Activated T-cell treated with anti-CD3 and anti-CD28 coated beads for 48 hours (primary cell): ENCODE data around the gene ANTKMT.

Experiments used
- DNase-seq: peaks from one replicate; pipeline ENCODE4 v3.0.0-alpha.2; 2020; ENCODE audit warnings: low read depth

ANTKMT gene

GRCh38 chr16:764848-765487 is 44.0 kb downstream of the ANTKMT start:
- no peak for DNase-seq

GRCh38 chr16:765488-765865 is 44.5 kb downstream of the ANTKMT start:
- DNase-seq = no peak

DNA sequence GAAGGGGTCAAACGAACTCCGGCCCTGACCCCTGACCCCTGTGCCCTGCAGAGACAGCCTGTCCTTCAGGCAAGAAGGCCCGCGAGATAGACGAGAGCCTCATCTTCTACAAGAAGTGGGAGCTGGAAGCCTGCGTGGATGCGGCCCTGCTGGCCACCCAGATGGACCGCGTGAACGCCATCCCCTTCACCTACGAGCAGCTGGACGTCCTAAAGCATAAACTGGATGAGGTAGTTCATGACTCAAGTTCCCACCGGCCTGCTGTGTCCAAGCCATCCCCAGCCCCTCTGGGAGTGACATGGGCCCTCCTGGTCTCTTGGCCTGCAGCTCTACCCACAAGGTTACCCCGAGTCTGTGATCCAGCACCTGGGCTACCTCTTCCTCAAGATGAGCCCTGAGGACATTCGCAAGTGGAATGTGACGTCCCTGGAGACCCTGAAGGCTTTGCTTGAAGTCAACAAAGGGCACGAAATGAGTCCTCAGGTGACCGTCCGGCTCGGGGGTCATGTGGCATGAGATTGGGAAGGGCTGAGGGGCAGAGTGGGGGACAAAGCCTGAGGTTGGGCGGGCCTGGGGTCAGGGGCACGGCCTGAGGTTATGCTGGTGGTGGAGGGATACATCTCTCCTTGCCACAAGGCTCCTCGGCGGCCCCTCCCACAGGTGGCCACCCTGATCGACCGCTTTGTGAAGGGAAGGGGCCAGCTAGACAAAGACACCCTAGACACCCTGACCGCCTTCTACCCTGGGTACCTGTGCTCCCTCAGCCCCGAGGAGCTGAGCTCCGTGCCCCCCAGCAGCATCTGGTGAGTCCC is 45.3 kb downstream of the ANTKMT start:
- no peak for DNase-seq

DNA sequence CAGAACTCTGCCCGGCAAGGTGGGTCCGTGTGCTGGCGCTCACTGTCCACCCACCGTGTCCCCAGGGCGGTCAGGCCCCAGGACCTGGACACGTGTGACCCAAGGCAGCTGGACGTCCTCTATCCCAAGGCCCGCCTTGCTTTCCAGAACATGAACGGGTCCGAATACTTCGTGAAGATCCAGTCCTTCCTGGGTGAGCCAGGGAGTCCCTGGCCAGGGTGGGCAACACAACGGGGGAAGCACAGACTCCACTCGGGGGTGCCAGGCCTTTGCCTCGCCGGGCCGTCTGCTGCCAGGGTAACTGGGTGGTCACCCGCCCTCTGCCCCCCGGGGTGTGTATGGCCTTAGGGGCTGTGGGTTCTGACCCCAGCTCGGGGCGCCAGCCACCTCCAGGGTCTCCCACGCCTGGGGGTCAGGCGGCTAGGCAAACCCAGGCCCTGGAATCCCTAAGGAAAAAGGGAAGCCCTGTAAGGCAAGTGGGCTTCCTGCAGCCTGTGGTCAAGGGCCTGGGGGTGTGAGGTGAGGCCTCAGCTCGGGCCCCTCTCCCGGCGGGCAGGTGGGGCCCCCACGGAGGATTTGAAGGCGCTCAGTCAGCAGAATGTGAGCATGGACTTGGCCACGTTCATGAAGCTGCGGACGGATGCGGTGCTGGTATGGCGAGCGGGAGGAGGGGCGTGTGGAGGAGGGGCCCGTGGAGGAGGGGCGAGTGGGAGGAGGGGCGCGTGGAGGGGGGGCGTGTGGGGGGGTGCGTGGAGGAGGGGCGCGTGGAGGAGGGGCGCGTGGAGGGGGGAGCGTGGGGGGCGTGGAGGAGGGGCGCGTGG is 46.1 kb downstream of the ANTKMT start:
- DNase-seq = no peak

DNA sequence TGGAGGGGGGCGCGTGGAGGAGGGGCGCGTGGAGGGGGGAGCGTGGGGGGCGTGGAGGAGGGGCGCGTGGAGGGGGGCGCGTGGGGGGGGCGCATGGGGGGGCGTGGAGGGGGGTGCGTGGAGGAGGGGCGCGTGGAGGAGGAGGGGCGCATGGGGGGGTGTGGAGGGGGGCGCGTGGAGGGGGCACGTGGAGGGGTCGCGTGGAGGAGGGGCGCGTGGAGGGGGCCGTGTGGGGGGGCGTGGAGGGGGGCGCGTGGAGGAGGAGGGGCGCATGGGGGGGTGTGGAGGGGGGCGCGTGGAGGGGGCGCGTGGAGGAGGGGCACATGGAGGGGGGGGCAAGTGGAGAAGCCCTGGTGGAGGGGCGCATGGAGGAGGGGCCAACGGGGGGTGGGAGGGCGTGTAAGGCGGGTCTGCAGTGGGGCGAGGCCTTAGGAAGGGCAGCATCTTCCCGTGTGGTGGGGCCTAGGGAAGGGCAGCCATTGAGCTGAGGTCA is 46.8 kb downstream of the ANTKMT start:
- no peak for DNase-seq

- no peak for DNase-seq
These were observed 47.5 kb downstream of the ANTKMT start for GRCh38 chr16:768428-768827.

DNA sequence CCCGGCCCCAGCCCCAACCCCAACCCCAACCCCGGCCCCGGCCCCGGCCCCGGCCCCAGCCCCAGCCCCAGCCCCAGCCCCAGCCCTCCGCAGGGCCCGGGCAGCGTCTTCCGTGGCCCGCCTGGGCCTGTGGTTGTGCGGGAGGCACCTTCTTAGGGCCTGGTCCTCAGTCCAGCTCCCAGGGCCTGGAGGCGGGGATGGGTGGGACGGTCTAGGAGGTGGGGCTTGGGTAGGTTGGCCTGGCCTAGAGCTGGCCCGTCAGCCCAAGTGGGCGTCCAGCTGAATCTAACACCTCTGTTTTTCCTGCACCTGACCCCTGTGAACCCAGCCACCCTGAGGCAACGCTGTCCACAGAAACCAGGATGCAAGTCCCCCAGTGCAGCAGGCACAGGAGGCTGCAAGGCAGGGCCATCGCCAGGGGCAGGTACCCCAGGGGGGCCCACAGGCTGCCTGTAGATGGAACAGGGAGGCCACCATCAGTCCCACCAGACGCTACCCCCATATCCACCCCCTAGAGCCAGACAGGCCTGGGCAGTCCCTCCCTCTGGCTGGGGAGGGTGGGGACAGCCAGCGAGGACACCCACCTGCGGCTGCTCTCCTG is 48.3 kb downstream of the ANTKMT start:
- no peak for DNase-seq

GRCh38 chr16:769934-770333 is 49.0 kb downstream of the ANTKMT start:
- no peak for DNase-seq

DNA sequence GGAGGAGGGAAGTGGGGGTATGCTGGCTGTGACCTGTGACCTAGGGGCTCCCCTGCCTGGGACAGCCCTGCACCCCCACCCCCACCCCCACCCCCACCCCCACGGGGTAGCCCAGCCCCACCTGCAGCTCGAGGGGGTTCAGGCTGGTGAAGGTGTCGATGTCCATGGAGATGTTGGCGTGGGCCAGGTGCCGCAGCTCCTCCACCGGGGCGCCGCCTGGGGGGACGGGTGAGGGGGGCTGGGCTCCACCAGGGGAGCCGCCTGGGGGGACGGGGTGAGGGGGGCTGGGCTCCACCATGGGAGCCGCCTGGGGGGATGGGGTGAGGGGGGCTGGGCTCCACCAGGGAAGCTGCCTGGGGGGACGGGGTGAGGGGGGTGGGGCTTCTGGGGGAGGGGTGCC is 49.5 kb downstream of the ANTKMT start:
- no peak for DNase-seq
